ENCODE measurements around the gene KDSR. TPM values are rescaled to one million over a fixed set of nuclear protein-coding genes. Genes with fewer than 3 reads are reported as not detected.

Gene KDSR
- total and polyA plus RNA-seq, 7 donors, result 10.4 to 33.0 (median 21.6) TPM

DNA sequence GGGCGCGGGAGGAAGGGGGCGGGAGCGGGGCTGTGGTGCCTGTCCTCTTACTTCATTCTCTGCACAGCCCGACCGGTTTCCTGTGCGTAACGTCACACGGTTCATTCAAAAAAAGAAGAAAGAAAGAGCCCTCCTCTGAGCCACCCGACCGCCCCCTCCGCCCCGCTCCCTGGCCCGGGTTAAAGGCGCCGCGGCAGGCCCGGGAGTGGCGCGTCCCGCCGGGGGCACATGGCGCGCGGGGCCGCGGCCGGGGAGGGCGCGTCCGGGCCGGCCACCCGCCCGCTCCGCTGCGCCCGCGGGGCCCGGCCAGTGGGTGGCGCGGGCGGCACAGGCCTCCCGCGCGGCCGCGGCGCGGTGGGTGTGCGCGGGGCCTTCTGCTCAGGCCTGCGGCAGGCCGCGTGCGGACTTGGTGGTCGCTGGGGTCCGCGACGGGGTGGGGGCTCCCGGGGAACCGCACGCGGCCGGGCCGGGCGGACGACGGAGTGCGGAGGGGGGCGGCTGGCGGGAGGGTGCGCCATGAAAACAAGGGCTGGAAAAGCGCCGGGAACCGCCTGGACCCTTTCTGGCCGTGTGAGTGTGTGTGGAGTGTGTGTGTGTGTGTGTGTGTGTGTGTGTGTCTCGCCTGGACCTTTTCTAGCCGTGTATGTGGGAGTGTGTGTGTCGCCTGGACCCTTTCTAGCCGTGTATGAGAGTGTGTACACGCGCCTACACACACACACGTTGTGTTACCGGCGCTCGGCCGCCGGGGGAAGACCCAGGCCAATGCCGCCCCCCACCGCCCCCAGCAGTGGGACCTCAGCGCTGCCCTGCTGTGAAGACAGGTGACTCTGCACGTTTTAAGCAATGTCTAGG is 46.7 kb downstream of the KDSR start:
- no peaks in the 10 kb centered on the region for H3K36me3 ChIP-seq (ENCODE audit: insufficient read depth in 1 of 2, low read depth in 1 of 2)
- peaks cover 29% of the 10 kb centered on the region for H3K4me1 ChIP-seq
- no peaks in the 10 kb centered on the region for H3K27me3 ChIP-seq (ENCODE audit: insufficient read depth in 3 of 3, low read length in 2 of 3)
- peak overlapping the region; percentile 71 for H3K4me3 ChIP-seq
- TF ChIP-seq, protein P1, sequence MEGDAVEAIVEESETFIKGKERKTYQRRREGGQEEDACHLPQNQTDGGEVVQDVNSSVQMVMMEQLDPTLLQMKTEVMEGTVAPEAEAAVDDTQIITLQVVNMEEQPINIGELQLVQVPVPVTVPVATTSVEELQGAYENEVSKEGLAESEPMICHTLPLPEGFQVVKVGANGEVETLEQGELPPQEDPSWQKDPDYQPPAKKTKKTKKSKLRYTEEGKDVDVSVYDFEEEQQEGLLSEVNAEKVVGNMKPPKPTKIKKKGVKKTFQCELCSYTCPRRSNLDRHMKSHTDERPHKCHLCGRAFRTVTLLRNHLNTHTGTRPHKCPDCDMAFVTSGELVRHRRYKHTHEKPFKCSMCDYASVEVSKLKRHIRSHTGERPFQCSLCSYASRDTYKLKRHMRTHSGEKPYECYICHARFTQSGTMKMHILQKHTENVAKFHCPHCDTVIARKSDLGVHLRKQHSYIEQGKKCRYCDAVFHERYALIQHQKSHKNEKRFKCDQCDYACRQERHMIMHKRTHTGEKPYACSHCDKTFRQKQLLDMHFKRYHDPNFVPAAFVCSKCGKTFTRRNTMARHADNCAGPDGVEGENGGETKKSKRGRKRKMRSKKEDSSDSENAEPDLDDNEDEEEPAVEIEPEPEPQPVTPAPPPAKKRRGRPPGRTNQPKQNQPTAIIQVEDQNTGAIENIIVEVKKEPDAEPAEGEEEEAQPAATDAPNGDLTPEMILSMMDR (IDR thresholded peaks at IDR 0.05), result peak; percentile 29
- ATAC-seq (peak; percentile 72 to 82 (median 74)), DNase-seq (peak; percentile 82 to 90)
- H3K9me3 ChIP-seq, result no peaks in the 10 kb centered on the region
- WGBS, 3 donors, result 2 to 4% (median 4%) methylated on average over 57 to 92 of the region's 92 CpGs
- peak overlapping the region; percentile 87 for H3K27ac ChIP-seq
- intact Hi-C loops (cut with DNase I), result loop anchor here in 1 of 2 donors (5.0 kb wide), 1 partner anchor 198 kb away; no protein-coding TSS in a partner anchor

DNA sequence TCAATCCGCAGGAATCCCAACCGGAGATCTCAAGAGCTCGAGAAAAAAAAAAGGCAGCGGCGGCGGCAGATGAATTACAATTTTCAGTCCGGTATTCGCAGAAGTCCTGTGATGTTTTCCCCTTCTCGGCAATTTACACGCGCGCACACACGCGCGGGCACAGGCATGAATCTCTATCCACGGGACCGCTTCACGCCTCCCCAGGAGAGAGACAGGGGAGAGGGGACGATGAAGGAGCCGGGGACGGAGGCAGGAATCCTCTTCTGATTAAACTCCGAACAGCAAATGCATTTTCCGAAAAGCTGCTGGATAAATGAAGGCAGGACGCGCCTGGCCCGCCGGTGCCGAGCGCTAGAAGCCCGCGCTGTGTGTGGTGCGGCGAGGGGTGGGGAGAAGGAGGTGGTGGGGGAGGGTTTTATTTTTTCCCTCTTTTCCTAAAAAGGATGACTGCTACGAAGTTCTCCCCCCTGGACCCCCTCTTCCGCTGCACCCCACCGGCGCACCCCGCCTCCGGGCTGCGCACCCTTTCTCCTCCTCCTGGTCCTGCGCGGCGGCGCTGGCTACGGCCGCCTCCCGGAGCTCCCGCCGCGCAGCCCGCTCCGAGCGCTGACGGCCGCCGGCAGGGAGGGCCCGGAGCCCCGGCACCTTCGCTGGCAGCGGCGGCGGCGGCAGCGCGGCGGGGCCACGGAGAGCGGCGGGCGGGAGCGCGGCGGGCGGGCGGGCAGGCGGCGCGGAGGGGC is 47.5 kb downstream of the KDSR start, which contains the start of gene BCL2:
Gene BCL2, minus strand, starts transcription at position 387 of the 740 bp plus-strand sequence.
- no peak for DNase-seq
- no peaks in the 10 kb centered on the region for H3K9me3 ChIP-seq
- peak within 1 kb of the TSS; percentile 71 for H3K4me3 ChIP-seq
- peaks cover 32% of the 10 kb centered on the region for H3K4me1 ChIP-seq
- H3K36me3 ChIP-seq (ENCODE audit: insufficient read depth in 1 of 2, low read depth in 1 of 2), result no peaks in the 10 kb centered on the region
- H3K27ac ChIP-seq, result peak within 1 kb of the TSS; percentile 87
- TF ChIP-seq, protein P1 (IDR thresholded peaks at IDR 0.05), result no peak
- 0% methylated on average over 50 to 75 of the region's 78 CpGs for WGBS, 3 donors
- no peaks in the 10 kb centered on the region for H3K27me3 ChIP-seq (ENCODE audit: insufficient read depth in 3 of 3, low read length in 2 of 3)
- intact Hi-C loops (cut with DNase I), result loop anchor here (5.0 kb wide), 5 partner anchors 47 to 197 kb away; no protein-coding TSS in a partner anchor
- peak; percentile 12 to 31 (median 13) for ATAC-seq

DNA sequence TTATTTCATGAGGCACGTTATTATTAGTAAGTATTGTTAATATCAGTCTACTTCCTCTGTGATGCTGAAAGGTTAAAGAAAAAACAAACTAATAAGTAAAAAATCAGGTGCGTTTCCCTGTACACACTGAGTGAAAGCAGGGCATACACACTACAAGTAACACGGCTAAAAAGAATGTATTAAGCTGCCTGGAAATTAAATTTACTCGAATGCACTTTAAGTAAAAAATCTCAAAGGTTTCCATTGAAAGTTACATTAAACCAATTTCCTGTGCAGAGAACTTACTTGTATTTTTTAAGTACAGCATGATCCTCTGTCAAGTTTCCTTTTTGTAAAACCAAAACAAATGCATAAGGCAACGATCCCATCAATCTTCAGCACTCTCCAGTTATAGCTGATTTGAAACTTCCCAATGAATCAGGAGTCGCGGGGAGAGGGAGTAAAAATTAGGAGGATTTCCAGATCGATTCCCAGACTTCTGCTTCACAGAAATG is 48.1 kb downstream of the KDSR start:
- WGBS, 3 donors, result 0 to 1% (median 0%) methylated on average over 8 of the region's 8 CpGs
- intact Hi-C loops (cut with DNase I), result loop anchor here (5.0 kb wide), 4 partner anchors 47 to 187 kb away; no protein-coding TSS in a partner anchor
- Histone ChIP-seq H3K9me3 (no peaks in the 10 kb centered on the region), H3K27ac (peak overlapping the region; percentile 87), H3K27me3 (ENCODE audit: insufficient read depth in 3 of 3, low read length in 2 of 3) (no peaks in the 10 kb centered on the region), H3K36me3 (ENCODE audit: insufficient read depth in 1 of 2, low read depth in 1 of 2) (no peaks in the 10 kb centered on the region), H3K4me1 (peaks cover 37% of the 10 kb centered on the region), H3K4me3 (peak overlapping the region; percentile 71)
- ATAC-seq, result no peak
- TF ChIP-seq, protein P1 (IDR thresholded peaks at IDR 0.05), result no peak
- DNase-seq, result no peak

DNA sequence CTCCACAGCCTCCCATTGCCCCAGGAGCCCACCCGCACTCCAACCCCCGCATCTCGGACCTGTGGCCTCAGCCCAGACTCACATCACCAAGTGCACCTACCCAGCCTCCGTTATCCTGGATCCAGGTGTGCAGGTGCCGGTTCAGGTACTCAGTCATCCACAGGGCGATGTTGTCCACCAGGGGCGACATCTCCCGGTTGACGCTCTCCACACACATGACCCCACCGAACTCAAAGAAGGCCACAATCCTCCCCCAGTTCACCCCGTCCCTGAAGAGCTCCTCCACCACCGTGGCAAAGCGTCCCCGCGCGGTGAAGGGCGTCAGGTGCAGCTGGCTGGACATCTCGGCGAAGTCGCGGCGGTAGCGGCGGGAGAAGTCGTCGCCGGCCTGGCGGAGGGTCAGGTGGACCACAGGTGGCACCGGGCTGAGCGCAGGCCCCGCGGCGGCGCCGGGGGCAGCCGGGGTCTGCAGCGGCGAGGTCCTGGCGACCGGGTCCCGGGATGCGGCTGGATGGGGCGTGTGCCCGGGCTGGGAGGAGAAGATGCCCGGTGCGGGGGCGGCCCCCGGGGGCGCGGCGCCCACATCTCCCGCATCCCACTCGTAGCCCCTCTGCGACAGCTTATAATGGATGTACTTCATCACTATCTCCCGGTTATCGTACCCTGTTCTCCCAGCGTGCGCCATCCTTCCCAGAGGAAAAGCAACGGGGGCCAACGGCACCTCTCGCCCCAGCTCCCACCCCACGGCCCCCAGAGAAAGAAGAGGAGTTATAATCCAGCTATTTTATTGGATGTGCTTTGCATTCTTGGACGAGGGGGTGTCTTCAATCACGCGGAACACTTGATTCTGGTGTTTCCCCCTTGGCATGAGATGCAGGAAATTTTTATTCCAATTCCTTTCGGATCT is 48.8 kb downstream of the KDSR start:
- Histone ChIP-seq H3K27ac (peak overlapping the region; percentile 72), H3K4me1 (peaks cover 43% of the 10 kb centered on the region)

More for the DNA sequence above, 48.8 kb downstream of the KDSR start:
- WGBS, 3 donors, result 2 to 4% (median 2%) methylated on average over 49 to 66 of the region's 66 CpGs
- Histone ChIP-seq H3K9me3 (no peaks in the 10 kb centered on the region), H3K36me3 (ENCODE audit: insufficient read depth in 1 of 2, low read depth in 1 of 2) (no peaks in the 10 kb centered on the region), H3K4me3 (peak overlapping the region; percentile 71), H3K27me3 (ENCODE audit: insufficient read depth in 3 of 3, low read length in 2 of 3) (no peaks in the 10 kb centered on the region)
- DNase-seq, result peak; percentile 53 to 88
- TF ChIP-seq, protein P1 (IDR thresholded peaks at IDR 0.05), result peak; percentile 66
- peak; percentile 61 to 73 (median 66) for ATAC-seq
- intact Hi-C loops (cut with DNase I), result loop anchor here (5.0 kb wide), 4 partner anchors 46 to 186 kb away; no protein-coding TSS in a partner anchor
